ENCODE data around the gene CAMTA1.
"Not testable (repeated sequence)": the region's sequence is repeated elsewhere in the genome, so short reads cannot be mapped to it uniquely, and the experiment has no call there.

The CAMTA1 gene, protein sequence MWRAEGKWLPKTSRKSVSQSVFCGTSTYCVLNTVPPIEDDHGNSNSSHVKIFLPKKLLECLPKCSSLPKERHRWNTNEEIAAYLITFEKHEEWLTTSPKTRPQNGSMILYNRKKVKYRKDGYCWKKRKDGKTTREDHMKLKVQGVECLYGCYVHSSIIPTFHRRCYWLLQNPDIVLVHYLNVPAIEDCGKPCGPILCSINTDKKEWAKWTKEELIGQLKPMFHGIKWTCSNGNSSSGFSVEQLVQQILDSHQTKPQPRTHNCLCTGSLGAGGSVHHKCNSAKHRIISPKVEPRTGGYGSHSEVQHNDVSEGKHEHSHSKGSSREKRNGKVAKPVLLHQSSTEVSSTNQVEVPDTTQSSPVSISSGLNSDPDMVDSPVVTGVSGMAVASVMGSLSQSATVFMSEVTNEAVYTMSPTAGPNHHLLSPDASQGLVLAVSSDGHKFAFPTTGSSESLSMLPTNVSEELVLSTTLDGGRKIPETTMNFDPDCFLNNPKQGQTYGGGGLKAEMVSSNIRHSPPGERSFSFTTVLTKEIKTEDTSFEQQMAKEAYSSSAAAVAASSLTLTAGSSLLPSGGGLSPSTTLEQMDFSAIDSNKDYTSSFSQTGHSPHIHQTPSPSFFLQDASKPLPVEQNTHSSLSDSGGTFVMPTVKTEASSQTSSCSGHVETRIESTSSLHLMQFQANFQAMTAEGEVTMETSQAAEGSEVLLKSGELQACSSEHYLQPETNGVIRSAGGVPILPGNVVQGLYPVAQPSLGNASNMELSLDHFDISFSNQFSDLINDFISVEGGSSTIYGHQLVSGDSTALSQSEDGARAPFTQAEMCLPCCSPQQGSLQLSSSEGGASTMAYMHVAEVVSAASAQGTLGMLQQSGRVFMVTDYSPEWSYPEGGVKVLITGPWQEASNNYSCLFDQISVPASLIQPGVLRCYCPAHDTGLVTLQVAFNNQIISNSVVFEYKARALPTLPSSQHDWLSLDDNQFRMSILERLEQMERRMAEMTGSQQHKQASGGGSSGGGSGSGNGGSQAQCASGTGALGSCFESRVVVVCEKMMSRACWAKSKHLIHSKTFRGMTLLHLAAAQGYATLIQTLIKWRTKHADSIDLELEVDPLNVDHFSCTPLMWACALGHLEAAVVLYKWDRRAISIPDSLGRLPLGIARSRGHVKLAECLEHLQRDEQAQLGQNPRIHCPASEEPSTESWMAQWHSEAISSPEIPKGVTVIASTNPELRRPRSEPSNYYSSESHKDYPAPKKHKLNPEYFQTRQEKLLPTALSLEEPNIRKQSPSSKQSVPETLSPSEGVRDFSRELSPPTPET (N-terminal part only)

DNA sequence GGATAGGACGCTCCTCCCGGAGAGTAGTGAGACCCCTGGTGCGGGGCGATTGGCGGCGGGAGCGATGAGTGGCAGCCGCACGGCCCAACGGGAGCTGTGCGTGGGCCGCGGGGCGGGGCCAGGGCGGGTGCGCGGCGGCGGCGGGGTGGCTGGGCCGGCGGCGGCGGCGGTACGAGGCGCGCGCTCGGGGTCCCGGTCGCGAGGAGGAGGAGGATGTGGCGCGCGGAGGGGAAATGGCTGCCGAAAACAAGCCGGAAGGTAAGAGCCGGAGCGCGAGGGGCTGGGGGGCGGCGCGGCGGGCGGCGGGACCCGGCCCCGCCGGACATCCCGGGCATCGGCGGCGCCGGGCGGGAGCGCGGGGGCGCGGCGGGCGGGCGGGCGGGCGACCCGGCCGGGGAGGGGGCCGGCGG lies at the start of gene CAMTA1:
TSS of gene CAMTA1 (plus strand) at position 137 of the 410 bp plus-strand sequence. CDS start at position 214, 77 bp downstream.
- DNase-seq, result no peak

DNA sequence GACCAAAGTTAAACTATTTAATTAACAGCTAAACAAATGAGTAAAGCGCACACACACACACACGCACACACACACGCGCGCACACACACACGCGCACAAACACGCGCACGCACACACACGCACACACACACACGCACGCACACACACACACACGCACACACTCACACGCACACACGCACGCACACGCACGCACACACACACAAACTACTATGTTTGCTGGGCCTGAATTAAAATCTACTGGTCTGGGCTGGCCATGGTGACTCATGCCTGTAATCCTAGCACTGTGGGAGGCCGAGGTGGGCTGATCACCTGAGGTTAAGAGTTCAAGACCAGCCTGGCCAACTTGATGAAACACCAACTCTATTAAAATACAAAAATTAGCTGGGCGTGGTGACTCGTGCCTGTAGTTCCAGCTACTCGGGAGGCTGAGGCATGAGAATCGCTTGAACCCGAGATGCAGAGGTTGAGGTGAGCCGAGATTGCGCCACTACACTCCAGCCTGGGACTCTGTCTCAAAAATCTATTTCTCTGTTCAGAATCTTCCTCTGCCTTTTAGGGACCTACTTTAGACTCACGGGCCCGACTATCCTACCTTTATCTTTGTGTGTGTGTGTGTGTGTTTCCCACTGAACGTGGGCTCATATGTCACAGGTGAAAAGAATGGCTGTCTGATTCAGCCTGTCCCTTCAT lies 46.1 kb upstream of the CAMTA1 start:
- DNase-seq, result no peak

DNA sequence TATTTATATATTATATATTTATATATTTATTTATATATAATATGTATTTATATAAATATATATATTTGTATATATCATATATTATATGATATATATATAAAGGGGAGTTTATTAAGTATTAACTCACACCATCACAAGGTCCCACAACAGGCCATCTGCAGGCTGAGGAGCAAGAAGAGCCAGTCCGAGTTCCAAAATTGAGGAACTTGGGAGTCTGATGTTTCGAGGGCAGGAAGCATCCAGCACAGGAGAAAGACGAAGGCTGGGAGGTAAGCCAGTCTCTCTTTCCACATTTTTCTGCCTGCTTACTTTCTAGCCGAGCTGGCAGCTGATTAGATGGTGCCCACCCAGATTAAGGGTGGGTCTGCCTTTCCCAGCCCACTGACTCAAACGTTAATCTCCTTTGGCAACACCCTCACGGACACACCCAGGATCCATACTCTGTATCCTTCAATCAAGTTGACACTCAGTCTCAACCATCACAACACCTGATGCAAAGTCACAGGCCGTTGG lies 42.5 kb upstream of the CAMTA1 start:
- DNase-seq, result not testable (repeated sequence)

DNA sequence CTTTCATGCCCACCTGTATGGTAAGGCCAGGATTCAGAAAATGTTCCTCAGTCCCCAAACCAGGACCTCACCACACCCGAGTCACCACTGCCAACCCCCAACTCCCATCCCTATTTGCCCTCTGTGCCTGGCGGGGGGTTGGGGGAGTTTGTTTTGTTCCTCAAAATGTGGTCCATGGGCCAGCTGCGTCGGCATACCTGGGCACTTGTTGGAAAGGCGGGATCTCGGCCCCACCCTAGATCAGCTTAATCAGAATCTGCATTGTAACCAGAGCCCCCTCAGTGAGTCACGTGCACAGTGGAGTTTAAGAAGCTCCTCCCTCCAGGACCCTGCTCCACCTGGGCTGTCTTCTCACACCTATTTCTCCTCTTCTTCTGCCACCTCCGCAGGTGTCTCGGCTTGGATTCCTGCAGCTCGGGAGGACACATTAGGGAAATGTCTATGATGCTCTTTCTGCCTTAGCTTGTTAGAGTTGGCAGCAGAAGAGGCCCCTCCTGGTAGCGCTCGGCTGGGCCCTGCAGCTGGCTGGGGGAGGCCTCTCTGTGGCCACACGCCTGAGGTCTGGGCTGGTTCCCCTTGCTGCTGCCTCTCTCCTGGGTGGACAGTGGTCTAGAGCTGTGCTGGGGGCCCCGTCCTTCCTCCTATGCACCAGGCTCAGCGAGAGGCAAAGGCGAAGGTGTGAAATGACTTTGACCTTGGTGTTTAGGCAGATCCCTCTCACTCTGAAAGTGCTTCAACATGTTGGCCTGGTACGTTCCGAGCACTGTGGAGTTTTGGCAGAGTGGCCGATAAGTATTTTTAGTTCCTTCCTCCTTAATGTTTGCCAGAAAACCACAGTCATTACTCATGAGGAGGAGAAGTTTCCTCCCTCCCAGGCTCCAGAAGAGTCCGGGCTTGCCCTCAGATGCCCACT lies 41.8 kb upstream of the CAMTA1 start:
- no peak for DNase-seq

DNA sequence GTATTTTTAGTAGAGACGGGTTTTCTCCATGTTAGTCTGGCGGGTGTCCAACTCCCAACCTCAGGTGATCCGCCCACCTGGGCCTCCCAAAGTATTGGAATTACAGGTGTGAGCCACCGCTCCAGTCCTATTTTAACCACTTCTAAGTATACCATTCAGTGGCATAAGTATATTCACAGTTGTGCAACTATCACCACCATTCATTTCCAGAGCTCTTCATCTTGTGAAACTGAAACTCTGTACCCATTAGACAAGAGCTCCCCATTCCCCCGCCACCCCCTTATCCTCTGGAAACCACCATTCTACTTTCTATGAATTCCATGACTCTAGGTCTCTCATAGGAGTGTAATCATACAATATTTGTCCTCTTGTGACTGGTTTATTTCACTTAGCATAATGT lies 40.2 kb upstream of the CAMTA1 start:
- no peak for DNase-seq

DNA sequence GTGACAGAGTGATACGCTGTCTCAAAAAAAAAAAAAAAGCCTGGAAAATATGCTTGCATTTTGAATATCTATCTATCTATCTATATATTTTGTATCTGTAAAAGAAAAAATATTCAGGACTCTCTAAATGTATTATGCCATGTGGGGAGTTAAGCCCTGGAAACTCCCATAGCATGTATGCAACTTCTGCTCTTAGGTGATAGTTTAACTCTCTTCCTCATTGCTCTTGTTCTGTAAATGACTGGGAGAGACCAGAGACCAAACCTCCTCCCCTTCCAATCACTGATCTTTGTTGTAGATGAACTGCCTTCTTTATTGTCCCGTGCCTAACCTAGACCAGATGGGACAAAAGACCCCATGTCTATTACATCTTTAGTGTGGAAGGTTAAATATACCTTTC lies 37.6 kb upstream of the CAMTA1 start:
- DNase-seq, result no peak

DNA sequence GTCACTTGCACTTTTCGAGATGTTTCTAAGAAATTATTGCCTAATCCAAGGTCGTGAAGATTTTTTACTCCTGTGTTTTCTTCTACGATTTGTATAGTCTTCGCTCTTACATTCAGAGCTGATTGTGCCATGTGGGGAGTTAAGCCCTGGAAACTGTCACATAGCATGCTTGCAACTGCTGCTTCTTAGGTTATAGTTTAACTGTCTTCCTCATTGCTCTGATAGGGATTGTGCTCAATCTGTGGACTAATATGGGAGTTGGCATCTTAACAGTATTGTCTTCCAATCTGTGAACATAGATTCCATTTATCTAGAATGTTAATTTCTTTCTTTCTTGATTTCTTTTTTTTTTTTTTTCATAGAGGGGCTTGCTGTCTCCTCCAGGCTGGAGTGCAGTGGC lies 34.8 kb upstream of the CAMTA1 start:
- no peak for DNase-seq

DNA sequence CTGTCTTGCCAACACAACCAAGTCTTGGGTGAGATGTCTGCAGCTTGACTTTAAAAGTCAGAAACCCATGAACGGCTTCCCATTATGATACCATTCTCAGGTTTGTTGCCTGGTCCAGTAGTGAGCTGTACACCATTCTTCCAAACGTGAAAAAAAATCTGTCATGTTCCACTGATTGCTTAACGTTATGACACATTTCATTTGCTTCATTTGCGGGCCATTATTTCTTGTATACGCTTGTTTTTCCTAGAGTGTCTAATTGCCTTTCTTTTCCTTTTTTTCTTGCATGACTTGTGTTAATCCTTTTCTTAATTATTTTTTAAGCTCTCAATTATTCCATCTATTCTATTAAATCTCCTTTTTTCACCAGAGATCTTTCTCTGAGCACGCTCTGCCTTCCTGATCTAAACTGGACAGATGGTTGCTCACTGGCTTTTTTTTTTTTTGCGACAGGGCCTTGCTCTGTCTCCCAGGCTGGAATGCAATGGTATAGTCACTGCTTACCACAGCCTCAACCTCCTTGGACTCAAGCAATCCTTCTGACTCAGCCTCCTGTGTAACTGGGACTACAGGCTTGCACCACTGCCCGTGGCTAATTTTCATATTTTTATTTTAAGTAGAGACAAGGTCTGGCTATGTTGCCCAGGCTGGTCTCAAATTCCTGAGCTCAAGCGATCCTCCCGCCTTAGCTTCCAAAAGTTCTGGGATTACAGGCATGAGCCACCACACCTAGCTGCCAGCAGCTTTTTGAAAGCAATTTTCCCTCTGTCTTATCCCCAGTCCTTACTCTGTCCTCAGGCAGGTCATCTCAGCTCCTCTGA lies 31.7 kb upstream of the CAMTA1 start:
- DNase-seq, result no peak

DNA sequence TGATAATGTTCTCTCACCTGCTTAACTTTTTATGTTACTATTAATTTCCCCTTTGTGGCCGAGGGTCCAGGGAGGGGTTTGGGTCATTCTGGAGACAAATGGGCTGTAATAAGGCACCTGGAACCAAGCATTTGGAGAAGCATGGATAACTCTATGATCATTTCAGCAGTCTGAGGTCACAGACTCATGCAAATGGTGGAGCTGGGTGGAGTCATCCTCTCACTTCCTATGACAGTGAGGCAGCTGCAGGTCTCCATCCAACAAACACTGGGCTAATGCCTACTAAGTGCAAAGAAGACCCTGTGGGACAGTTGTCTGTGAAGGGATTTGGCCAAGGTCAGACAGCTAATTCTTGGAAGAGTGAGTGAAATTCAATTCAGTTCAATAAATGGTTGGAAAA lies 28.8 kb upstream of the CAMTA1 start:
- no peak for DNase-seq

DNA sequence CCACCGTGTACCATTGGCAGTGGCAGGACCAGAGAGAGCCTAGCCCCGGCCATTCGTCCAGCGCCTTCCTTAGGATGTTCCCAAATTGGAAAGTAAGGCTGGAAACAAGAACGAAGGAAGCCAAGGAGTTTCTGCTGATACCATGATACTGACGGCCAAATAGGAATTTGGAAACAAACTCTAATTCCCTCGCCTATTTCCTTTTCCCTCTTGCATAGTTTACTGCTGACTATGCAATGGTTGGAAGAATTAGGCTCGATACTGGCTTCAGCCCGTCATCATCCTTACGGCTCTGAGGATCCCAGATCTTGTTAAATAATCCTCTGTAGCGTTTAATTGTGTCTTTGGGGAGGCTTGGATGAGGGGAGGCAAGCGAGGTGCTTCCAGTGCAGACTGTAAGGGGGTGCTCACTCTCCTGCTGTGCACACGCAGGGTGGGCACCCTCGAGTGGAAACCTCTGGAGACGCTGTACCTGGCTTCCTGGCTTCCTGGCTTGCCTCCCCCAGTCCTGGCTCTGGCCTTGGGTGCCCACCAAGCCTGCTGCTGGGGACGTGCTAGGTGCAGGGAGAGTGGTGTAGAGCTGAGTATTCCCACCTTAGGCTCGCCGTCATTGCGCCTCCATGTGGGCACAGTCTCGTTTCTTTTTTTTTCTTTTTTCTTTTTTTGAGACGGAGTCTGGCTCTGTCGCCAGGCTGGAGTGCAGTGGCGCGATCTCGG lies 27.4 kb upstream of the CAMTA1 start:
- DNase-seq, result no peak

DNA sequence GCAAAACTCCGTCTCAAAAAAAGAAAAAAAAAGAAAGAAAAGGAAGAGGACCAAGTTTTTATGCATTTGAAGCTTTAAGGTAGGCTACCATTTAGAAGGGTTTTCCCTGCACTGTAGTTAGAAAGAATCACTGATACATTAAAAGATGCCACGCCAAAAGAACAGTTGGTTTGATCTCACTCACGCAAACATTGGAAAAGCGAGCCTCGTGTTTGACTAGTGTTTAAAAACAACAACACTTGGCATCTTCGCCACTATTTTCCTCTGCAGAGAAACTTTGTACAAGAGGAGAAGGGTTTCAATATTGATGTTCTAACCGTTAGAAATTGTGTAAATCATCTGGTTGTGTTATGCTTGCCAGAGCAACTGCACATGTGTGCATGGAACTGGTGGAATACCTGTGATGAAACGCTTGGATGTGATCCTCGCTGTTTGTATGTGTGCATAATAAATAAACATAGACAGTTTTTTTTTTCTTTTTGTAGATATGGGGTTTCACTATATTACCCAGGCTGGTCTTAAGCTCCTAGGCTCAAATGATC lies 24.0 kb upstream of the CAMTA1 start:
- no peak for DNase-seq

DNA sequence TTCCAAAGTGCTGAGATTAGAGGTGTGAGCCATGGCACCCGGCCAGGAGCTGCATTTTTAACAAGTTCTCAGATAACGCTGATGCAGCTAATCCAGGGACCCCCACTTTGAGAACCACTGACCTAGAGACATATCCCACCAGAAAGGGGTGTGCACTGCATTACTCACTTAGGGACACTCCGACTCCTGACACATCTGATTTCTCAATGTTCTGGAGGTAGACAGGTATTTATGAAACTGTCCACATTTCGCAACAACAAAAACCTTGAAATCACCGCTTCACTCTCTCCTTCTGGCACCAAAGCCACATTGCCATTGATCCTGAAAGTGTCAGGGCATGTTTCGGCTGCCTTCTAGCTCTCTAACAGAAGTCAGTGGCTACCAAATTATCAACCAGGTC lies 23.2 kb upstream of the CAMTA1 start:
- DNase-seq, result no peak

DNA sequence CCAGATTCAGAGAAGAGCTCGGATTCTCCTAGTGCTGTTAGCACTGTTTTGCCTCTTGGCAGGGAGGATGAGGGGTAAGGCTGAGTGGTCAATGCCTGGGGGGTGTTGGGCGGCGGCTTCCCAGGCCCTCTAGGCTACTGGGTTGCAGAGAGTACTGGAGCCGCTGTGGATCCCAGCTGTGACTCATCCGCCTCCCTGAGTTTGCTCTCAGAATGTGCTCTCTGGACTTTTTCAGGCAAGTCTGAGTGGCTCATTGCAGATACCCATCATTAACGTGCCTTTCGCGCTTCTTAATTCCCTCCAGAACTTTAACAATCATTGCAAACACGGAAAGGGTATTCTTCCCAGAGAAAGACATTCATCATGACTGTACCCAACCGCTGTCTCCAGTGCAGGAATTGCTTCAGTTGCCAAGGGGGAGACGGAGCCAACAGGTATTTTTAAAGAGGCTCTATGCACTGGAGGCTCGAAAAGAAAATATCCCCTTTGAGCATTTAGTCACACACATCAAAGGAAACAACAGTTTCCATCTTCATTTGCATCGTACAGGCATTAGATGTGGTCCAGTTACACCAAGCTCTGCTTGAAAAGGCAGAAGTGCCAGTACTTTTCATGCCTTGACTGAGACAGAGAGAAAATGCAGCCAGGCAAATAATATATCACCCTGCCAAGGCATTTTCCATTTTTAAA lies 14.4 kb upstream of the CAMTA1 start:
- DNase-seq, result peak; percentile 14

DNA sequence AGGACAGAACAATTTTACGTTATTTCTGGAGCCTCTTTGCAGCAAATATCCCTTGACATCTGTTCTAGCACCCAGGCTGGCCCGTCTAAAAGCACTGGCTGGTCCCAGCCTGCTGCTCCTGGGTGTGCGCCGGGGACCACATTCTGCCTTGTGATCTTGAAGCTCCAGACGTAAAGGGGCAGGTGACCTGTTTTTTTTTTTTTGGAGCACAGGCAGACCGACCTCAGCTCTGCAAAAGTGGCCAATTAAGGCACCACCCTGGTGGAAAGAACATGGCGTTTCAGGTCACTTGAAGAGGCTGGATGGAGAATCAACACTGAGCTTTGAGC lies 13.8 kb upstream of the CAMTA1 start:
- DNase-seq, result no peak

DNA sequence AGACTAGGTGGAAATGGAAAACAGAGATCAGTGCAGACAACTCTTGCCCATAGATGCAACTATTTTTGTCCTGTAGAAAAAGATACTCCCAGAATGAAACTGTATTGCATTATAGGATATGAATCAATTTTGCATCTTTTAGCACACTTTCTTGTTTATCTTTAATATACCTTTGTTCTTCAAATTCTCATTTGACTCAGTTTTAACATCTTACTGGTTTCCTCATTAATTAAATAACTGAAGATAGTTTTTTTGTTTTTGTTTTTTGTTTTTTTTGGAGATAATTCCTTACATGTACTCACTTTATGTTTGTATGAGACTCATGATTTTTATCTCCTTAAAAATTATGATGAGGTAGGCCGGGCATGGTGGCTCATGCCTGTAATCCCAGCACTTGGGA lies 10.9 kb upstream of the CAMTA1 start:
- no peak for DNase-seq

DNA sequence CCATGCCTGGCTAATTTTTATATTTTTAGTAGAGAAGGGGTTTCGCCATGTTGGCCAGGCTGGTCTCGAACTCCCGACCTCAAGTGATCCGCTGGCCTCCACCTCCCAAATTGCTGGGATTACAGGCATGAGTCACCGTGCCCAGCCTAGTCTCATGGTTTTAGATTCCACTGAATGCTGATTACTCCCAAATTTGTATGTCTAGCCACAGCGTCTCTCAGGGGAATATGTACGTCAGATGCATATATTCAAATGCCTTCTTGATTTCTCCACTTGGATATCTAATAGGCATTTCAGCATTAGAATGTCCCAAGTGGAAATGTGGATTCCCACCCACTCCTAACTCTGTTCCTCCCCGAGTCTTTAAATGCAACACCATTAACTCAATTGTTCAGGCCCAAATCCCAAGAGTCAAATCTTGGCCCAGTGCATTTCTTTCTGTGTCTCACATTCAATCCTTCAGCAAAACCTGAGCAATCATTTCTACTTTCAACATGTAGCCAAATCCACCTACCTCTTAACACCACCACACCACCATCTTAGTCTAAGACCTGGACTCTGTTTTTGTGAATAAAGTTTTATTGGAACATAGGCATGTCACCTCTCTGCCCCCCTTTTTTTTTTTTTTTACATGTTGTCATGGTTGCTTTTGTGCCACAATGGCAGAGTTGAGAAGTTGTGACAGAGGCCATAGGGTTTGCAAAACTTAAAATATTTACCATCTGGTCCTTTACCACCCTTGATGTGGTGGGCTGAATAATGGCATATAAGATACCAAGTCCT lies 9.8 kb upstream of the CAMTA1 start:
- no peak for DNase-seq

DNA sequence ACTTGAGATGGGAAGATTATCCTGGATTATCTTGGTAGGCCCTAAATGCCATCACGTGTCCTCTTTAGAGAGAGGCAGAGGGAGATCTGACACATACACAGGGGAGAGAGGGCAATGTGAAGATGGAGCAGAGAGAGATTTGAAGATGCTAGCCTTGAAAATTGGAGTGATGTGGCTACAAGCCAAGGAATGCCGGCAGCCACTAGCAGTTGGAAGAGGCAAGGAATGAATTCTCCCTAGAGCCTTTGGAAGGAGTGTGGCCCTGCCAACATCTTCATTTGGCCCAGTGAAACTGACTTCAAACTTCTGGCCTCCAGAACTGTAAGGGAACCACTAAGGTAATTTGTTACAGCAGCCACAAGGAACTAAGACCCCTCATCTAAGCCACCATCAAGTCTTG lies 8.9 kb upstream of the CAMTA1 start:
- no peak for DNase-seq

DNA sequence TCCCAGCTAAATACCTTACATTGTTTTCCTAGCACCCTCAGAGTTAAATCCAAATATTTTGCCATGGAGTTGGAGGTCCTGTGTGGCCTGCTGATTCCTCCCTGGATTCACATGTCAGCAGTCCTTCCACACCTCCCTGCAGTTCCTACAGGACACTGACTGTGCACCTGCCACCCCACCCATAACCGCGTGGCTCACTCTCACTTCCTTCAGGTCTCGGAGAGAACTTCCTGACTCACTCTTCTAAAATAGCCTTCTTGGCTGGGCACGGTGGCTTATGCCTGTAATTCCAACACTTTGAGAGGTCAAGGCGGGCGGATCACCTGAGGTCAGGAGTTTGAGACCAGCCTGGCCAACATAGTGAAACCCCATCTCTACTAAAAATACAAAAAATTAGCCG lies 8.4 kb upstream of the CAMTA1 start:
- DNase-seq, result no peak

All from NCI-H526 treated with DMSO at 0.1 percent for 48 hours (cell line).